Transverse colon (tissue), 4 donors: ENCODE data around the gene CCDC60.

Source experiments
- EP300 ChIP-seq: sonication (generic); formaldehyde crosslinking; IDR thresholded peaks from one replicate; pipeline ENCODE4 v1.6.1; 2017; ENCODE audit warnings: antibody characterized with exemption, low read depth
- POLR2AphosphoS5 ChIP-seq, 3 donors: sonication (generic); formaldehyde crosslinking; IDR thresholded peaks; one replicate each; pipeline ENCODE4 v1.6.1; 2016; ENCODE audit warnings: antibody characterized with exemption in 3 of 3
- TF ChIP-seq, protein P1 (sequence below), 5 experiments: fragments of 200-600 bp in 3 of 5; fragments of 450-650 bp in 2 of 5; sonication (generic) in 3 of 5; IDR thresholded peaks; 1 replicate in 2 of 5; 2 replicates in 3 of 5; pipeline ENCODE4 v1.5.1; 2016 to 2017; ENCODE audit warnings: antibody characterized with exemption in 5 of 5, inconsistent platforms in 3 of 5, mild to moderate bottlenecking in 2 of 5, moderate library complexity in 1 of 5

DNA sequence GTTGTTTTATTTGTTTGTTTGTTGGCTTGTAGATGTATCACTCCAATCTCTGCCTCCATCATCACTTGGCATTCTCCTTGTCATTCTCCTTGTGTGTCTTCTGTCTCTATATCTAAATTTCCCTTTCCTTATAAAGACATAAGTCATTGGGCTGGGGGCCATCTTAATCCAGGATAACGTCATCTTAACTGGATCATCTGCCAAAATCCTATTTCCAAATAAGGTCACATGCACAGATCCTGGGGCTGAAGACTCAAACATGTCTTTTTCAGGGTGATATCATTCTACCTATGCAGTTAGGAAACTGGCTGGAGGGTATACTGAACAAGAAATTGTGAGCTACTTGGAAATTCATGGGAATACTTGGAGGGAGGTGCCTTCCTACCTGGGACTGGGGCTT, 8.7 kb upstream of the CCDC60 start:
- TF ChIP-seq, protein P1, sequence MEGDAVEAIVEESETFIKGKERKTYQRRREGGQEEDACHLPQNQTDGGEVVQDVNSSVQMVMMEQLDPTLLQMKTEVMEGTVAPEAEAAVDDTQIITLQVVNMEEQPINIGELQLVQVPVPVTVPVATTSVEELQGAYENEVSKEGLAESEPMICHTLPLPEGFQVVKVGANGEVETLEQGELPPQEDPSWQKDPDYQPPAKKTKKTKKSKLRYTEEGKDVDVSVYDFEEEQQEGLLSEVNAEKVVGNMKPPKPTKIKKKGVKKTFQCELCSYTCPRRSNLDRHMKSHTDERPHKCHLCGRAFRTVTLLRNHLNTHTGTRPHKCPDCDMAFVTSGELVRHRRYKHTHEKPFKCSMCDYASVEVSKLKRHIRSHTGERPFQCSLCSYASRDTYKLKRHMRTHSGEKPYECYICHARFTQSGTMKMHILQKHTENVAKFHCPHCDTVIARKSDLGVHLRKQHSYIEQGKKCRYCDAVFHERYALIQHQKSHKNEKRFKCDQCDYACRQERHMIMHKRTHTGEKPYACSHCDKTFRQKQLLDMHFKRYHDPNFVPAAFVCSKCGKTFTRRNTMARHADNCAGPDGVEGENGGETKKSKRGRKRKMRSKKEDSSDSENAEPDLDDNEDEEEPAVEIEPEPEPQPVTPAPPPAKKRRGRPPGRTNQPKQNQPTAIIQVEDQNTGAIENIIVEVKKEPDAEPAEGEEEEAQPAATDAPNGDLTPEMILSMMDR (IDR thresholded peaks at IDR 0.05) = no peak
- TF ChIP-seq EP300 = no peak
- TF ChIP-seq POLR2AphosphoS5 (IDR thresholded peaks at IDR 0.05) = no peak
